HK-2 (cell line): Measurements from ENCODE around the gene SMIM32.

ENCODE experiments used
- DNase-seq: peaks from one replicate; pipeline ENCODE4 v3.0.0-alpha.2; 2018; ENCODE audit not compliant: unreplicated experiment

SMIM32 gene

GRCh38 chr5:136186796-136187195 lies 6.2 kb downstream of the SMIM32 start:
- no peak for DNase-seq

- DNase-seq: no peak
Measured at GRCh38 chr5:136185974-136186665, 6.8 kb downstream of the SMIM32 start.

GRCh38 chr5:136182618-136183017 lies 10.3 kb downstream of the SMIM32 start:
- DNase-seq: no peak

GRCh38 chr5:136174021-136174659 lies 18.8 kb downstream of the SMIM32 start:
- no peak for DNase-seq

GRCh38 chr5:136169218-136169617 lies 23.7 kb downstream of the SMIM32 start:
- DNase-seq: no peak

- DNase-seq: no peak
Measured at GRCh38 chr5:136166909-136167308, 26.1 kb downstream of the SMIM32 start.

- DNase-seq: no peak
Measured at GRCh38 chr5:136164226-136164625, 28.7 kb downstream of the SMIM32 start.

- no peak for DNase-seq
Measured at GRCh38 chr5:136162008-136162407, 31.0 kb downstream of the SMIM32 start.

- DNase-seq: no peak
Measured at GRCh38 chr5:136159457-136159856, 33.5 kb downstream of the SMIM32 start.

GRCh38 chr5:136157514-136157913 lies 35.4 kb downstream of the SMIM32 start:
- no peak for DNase-seq

GRCh38 chr5:136155761-136156160 lies 37.2 kb downstream of the SMIM32 start:
- no peak for DNase-seq

GRCh38 chr5:136155078-136155477 lies 37.9 kb downstream of the SMIM32 start:
- DNase-seq: no peak

GRCh38 chr5:136153581-136154236 lies 39.3 kb downstream of the SMIM32 start:
- DNase-seq: no peak

- DNase-seq: no peak
Measured at GRCh38 chr5:136149891-136150290, 43.1 kb downstream of the SMIM32 start.

- no peak for DNase-seq
Measured at GRCh38 chr5:136147632-136148031, 45.3 kb downstream of the SMIM32 start.

- DNase-seq: no peak
Measured at GRCh38 chr5:136146201-136146600, 46.8 kb downstream of the SMIM32 start.

GRCh38 chr5:136145030-136145429 lies 47.9 kb downstream of the SMIM32 start:
- no peak for DNase-seq

- no peak for DNase-seq
Measured at GRCh38 chr5:136143763-136144162, 49.2 kb downstream of the SMIM32 start.

- no peak for DNase-seq
Measured at GRCh38 chr5:136143312-136143711, 49.6 kb downstream of the SMIM32 start.

GRCh38 chr5:136141561-136141960 lies 51.4 kb downstream of the SMIM32 start:
- DNase-seq: no peak
